ENCODE measurements around the gene SESTD1.

GRCh38 chr2:179311101-179311500 lies 46.5 kb upstream of the SESTD1 start:
- no peak for TF ChIP-seq EZH2 (IDR thresholded peaks at IDR 0.05; ENCODE audit: insufficient read depth, low read length)
- TF ChIP-seq CTCF (IDR thresholded peaks at IDR 0.05; ENCODE audit: insufficient read depth, low read depth, low read length) = no peak
